Measurements from ENCODE around the gene FHL3. TPM values are rescaled to one million over a fixed set of nuclear protein-coding genes. Genes with fewer than 3 reads are reported as not detected.

Gene FHL3
- total RNA-seq, 1 donor from 2014 or later: 57.9 TPM

DNA sequence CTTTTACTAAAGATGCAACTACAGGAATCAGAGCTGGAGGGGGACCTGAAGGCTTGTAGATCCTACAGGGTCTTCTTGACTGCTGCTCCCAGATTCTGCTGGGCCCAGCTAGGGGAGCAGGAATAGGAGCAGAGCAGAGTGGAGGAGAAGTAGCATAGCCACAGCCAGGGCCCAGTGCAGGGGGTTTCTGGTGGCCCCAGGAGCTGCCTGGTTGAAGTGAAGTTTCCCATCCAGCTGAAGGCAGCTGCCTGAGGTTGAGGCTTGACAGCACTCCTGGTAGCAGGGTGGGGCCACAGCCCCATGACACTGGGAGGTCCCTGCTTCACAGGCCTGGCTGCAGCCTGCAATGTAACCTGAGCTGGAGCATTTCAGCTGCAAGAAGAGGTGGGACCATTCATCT is 56.5 kb downstream of the FHL3 start:
- TF ChIP-seq, protein P1, sequence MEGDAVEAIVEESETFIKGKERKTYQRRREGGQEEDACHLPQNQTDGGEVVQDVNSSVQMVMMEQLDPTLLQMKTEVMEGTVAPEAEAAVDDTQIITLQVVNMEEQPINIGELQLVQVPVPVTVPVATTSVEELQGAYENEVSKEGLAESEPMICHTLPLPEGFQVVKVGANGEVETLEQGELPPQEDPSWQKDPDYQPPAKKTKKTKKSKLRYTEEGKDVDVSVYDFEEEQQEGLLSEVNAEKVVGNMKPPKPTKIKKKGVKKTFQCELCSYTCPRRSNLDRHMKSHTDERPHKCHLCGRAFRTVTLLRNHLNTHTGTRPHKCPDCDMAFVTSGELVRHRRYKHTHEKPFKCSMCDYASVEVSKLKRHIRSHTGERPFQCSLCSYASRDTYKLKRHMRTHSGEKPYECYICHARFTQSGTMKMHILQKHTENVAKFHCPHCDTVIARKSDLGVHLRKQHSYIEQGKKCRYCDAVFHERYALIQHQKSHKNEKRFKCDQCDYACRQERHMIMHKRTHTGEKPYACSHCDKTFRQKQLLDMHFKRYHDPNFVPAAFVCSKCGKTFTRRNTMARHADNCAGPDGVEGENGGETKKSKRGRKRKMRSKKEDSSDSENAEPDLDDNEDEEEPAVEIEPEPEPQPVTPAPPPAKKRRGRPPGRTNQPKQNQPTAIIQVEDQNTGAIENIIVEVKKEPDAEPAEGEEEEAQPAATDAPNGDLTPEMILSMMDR (IDR thresholded peaks at IDR 0.05): no peak
- H3K27me3 Mint-ChIP-seq (ENCODE audit: low read depth): no peaks in the 10 kb centered on the region
- DNase-seq (ENCODE audit: low spot score): peak; percentile 70
- H3K4me1 Mint-ChIP-seq (ENCODE audit: low read depth): peaks cover 25% of the 10 kb centered on the region
- peaks cover 1% of the 10 kb centered on the region for H3K36me3 Mint-ChIP-seq (ENCODE audit: low read depth)
- no peaks in the 10 kb centered on the region for H3K9me3 Mint-ChIP-seq (ENCODE audit: low read depth)
- no peak overlapping the region for H3K4me3 Mint-ChIP-seq (ENCODE audit: unreplicated experiment)
- H3K27ac Mint-ChIP-seq (ENCODE audit: unreplicated experiment): no peak overlapping the region

DNA sequence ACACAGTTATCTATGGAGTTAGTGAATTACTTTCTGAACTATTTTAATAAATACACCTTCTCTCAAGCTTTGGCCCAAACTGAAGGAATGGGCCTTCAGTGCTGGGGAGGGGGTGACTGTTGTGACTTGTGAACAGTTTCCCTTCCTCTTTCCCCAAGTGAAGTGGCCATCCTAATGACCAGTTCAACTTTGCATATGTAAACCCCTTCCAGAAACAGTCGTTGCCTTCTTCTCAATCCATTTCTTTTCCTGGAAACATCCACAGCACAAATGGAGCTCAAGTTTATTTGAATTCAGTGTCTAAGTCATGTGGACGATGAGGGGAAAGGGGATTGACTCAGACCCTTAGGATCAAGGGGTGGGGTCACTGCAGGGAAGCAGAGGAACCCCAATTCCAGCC is 57.1 kb downstream of the FHL3 start:
- no peaks in the 10 kb centered on the region for H3K27me3 Mint-ChIP-seq (ENCODE audit: low read depth)
- H3K36me3 Mint-ChIP-seq (ENCODE audit: low read depth): peaks cover 3% of the 10 kb centered on the region
- H3K9me3 Mint-ChIP-seq (ENCODE audit: low read depth): no peaks in the 10 kb centered on the region
- no peak for DNase-seq (ENCODE audit: low spot score)
- no peak overlapping the region for H3K4me3 Mint-ChIP-seq (ENCODE audit: unreplicated experiment)
- no peak overlapping the region for H3K27ac Mint-ChIP-seq (ENCODE audit: unreplicated experiment)
- peaks cover 25% of the 10 kb centered on the region for H3K4me1 Mint-ChIP-seq (ENCODE audit: low read depth)
- TF ChIP-seq, protein P1 (IDR thresholded peaks at IDR 0.05): no peak

DNA sequence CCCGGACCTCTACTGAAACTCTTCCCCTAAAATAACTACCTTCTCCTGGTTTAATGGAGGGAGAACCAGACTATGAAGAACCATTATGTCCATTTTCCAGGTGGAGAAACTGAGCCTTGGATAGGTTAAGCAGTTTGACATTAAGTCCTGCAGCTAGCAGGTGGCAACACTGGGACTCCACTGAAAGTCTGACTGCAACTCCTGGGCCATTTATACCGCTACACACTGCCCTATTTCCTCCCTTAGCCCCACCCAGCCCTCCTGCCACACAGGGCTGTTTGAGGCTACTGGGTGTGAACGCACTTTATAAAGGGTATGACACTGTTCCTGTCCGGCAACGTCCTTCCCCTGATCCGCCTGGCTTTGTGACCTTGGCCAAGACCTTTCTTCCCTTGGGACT is 58.0 kb downstream of the FHL3 start:
- Mint-ChIP-seq H3K4me1 (ENCODE audit: low read depth) (peaks cover 25% of the 10 kb centered on the region), H3K36me3 (ENCODE audit: low read depth) (peaks cover 5% of the 10 kb centered on the region), H3K27me3 (ENCODE audit: low read depth) (no peaks in the 10 kb centered on the region), H3K27ac (ENCODE audit: unreplicated experiment) (peak overlapping the region; percentile 100), H3K9me3 (ENCODE audit: low read depth) (no peaks in the 10 kb centered on the region), H3K4me3 (ENCODE audit: unreplicated experiment) (peak overlapping the region; percentile 99)
- TF ChIP-seq, protein P1 (IDR thresholded peaks at IDR 0.05): no peak
- peak; percentile 18 for DNase-seq (ENCODE audit: low spot score)

Other genes with a start within 250 kb of the FHL3 start
- gene EPHA10, start 240.4 kb downstream of the FHL3 start, total RNA-seq: 0.37 TPM in 1 of 3 replicates, not detected in the others
- 3.9 to 4.2 TPM (median 4.0 TPM) in 3 replicates for gene MANEAL, start 211.7 kb downstream of the FHL3 start, total RNA-seq
- 72.6 to 80.0 TPM (median 76.1 TPM) in 3 replicates for gene C1orf122, start 197.7 kb downstream of the FHL3 start, total RNA-seq
- 11.9 to 17.7 TPM (median 15.5 TPM) in 3 replicates for gene YRDC, start 197.3 kb downstream of the FHL3 start, total RNA-seq
- gene MTF1, start 145.9 kb downstream of the FHL3 start, total RNA-seq: 14.8 to 17.3 TPM (median 17.2 TPM) in 3 replicates
- 18.7 to 21.2 TPM (median 20.6 TPM) in 3 replicates for gene INPP5B, start 58.5 kb downstream of the FHL3 start, total RNA-seq
- gene SF3A3, start 15.5 kb downstream of the FHL3 start, total RNA-seq: 45.6 to 60.4 TPM (median 46.2 TPM) in 3 replicates
- 26.4 to 35.6 TPM (median 32.3 TPM) in 3 replicates for gene UTP11, start 7.2 kb upstream of the FHL3 start, total RNA-seq
- 1.3 to 11.7 TPM (median 1.6 TPM) in 3 replicates for gene POU3F1, start 41.3 kb upstream of the FHL3 start, total RNA-seq